Vagina (tissue), 2 donors: Measurements from ENCODE around the gene MLKL. TPM values are rescaled to one million over a fixed set of nuclear protein-coding genes. Genes with fewer than 3 reads are reported as not detected.

Source experiments
- DNase-seq, 2 donors: peaks; one replicate each; pipeline ENCODE4 v3.0.0-alpha.2; 2017; ENCODE audit errors: extremely low spot score in 2 of 2
- H3K27ac ChIP-seq: fragments of 200-600 bp; sonication (generic); one replicate; pipeline ENCODE4 v1.5.1; 2019
- H3K27me3 ChIP-seq: fragments of 200-600 bp; sonication (generic); one replicate; pipeline ENCODE4 v1.5.1; 2019
- H3K36me3 ChIP-seq, 2 donors: fragments of 200-600 bp; sonication (generic); one replicate each; pipeline ENCODE4 v1.5.1; 2017 to 2019
- H3K4me1 ChIP-seq: fragments of 200-600 bp; sonication (generic); one replicate; pipeline ENCODE4 v1.5.1; 2019
- H3K4me3 ChIP-seq, 2 donors: fragments of 200-600 bp; sonication (generic); 1 replicate in 1 of 2; 2 replicates in 1 of 2; pipeline ENCODE4 v1.5.1; 2016 to 2019
- H3K9me3 ChIP-seq: fragments of 200-600 bp; sonication (generic); one replicate; pipeline ENCODE4 v1.5.1; 2019
- POLR2A ChIP-seq, 2 donors: fragments of 450-650 bp; IDR thresholded peaks; one replicate each; pipeline ENCODE4 v1.6.1; 2017; ENCODE audit warnings: antibody characterized with exemption in 2 of 2, mild to moderate bottlenecking in 2 of 2, moderate library complexity in 2 of 2
- POLR2AphosphoS5 ChIP-seq, 2 donors: sonication (generic); formaldehyde crosslinking; IDR thresholded peaks; one replicate each; pipeline ENCODE4 v1.9.0; 2017; ENCODE audit warnings: antibody characterized with exemption in 2 of 2, mild to moderate bottlenecking in 2 of 2, low read depth in 1 of 2; ENCODE audit not compliant: insufficient read depth in 1 of 2
- intact Hi-C: fragments of 100-400 bp; cut with DNase I; formaldehyde crosslinking; loops from one replicate; pipeline ENCODE4 v1.15.1; 2023
- total RNA-seq: library from RNA; depleted of rRNA; stranded (reverse); fragments of >200 nt; gene quantifications from one replicate; pipeline ENCODE4 v1.2.3, GENCODE V29; 2016
- TF ChIP-seq, protein P1 (sequence below), 3 experiments: fragments of 450-650 bp in 2 of 3; fragments of 200-600 bp in 1 of 3; sonication (generic) in 1 of 3; IDR thresholded peaks; one replicate each; pipeline ENCODE4 v1.5.1; 2017 to 2019; ENCODE audit warnings: antibody characterized with exemption in 3 of 3, mild to moderate bottlenecking in 2 of 3, moderate library complexity in 2 of 3

MLKL gene
- total RNA-seq, 1 donor from 2014 or later: 40.0 TPM

- H3K36me3 ChIP-seq: no peaks in the 10 kb centered on the region
These were observed 33.9 kb upstream of the MLKL start for GRCh38 chr16:74734361-74735161.

GRCh38 chr16:74732707-74733350 is 32.2 kb upstream of the MLKL start:
- H3K9me3 ChIP-seq: no peaks in the 10 kb centered on the region
- intact Hi-C loops: no loop called here
- no peak for DNase-seq
- H3K27ac ChIP-seq: no peak overlapping the region
- H3K4me3 ChIP-seq: no peak overlapping the region
- H3K4me1 ChIP-seq: peaks cover 7% of the 10 kb centered on the region
- no peaks in the 10 kb centered on the region for H3K36me3 ChIP-seq
- H3K27me3 ChIP-seq: no peaks in the 10 kb centered on the region
- no peak for TF ChIP-seq POLR2A (IDR thresholded peaks at IDR 0.05)
- TF ChIP-seq, protein P1, sequence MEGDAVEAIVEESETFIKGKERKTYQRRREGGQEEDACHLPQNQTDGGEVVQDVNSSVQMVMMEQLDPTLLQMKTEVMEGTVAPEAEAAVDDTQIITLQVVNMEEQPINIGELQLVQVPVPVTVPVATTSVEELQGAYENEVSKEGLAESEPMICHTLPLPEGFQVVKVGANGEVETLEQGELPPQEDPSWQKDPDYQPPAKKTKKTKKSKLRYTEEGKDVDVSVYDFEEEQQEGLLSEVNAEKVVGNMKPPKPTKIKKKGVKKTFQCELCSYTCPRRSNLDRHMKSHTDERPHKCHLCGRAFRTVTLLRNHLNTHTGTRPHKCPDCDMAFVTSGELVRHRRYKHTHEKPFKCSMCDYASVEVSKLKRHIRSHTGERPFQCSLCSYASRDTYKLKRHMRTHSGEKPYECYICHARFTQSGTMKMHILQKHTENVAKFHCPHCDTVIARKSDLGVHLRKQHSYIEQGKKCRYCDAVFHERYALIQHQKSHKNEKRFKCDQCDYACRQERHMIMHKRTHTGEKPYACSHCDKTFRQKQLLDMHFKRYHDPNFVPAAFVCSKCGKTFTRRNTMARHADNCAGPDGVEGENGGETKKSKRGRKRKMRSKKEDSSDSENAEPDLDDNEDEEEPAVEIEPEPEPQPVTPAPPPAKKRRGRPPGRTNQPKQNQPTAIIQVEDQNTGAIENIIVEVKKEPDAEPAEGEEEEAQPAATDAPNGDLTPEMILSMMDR (IDR thresholded peaks at IDR 0.05): no peak
- TF ChIP-seq POLR2AphosphoS5 (IDR thresholded peaks at IDR 0.05; ENCODE audit: insufficient read depth in 1 of 2, low read depth in 1 of 2): no peak

More at GRCh38 chr16:74734361-74735161, 33.9 kb upstream of the MLKL start:
- no peak for DNase-seq
- Histone ChIP-seq H3K4me1 (peaks cover 7% of the 10 kb centered on the region), H3K27ac (no peak overlapping the region), H3K9me3 (no peaks in the 10 kb centered on the region), H3K4me3 (no peak overlapping the region), H3K27me3 (no peaks in the 10 kb centered on the region)
- intact Hi-C loops: no loop called here
- TF ChIP-seq, protein P1 (IDR thresholded peaks at IDR 0.05): no peak
- TF ChIP-seq POLR2AphosphoS5 (IDR thresholded peaks at IDR 0.05; ENCODE audit: insufficient read depth in 1 of 2, low read depth in 1 of 2): no peak
- no peak for TF ChIP-seq POLR2A (IDR thresholded peaks at IDR 0.05)

DNA sequence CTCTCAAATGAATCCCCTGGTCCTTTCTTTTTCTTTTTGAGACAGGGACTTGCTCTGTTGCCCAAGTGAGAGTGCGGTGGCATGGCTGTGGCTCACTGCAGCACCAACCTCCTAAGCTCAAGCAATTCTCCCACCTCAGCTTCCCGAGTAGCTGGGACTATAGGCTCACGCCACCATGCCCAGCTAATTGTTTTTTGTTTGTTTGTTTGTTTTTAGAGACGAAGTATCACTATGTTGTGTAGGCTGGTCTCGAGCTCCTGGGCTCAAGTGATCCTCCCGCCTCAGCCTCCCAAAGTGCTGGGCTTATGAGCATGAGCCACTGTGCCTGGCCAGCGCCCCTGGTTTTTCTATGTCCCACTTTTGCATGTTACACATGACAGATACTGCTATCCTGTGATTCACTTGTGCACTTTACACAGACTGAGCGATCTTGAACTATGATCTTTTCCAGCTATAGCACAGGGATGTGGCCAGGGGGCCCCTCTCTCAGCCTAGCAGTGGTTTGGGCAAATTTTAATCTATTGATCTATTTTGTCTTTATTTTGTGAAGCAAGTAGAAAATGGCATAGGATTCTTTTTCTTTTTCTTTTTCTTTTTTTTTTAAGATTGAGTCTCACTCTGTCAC is 31.3 kb upstream of the MLKL start:
- intact Hi-C loops: no loop called here
- TF ChIP-seq POLR2AphosphoS5 (IDR thresholded peaks at IDR 0.05; ENCODE audit: insufficient read depth in 1 of 2, low read depth in 1 of 2): no peak
- no peak for TF ChIP-seq POLR2A (IDR thresholded peaks at IDR 0.05)
- TF ChIP-seq, protein P1 (IDR thresholded peaks at IDR 0.05): no peak
- no peaks in the 10 kb centered on the region for H3K9me3 ChIP-seq

DNA sequence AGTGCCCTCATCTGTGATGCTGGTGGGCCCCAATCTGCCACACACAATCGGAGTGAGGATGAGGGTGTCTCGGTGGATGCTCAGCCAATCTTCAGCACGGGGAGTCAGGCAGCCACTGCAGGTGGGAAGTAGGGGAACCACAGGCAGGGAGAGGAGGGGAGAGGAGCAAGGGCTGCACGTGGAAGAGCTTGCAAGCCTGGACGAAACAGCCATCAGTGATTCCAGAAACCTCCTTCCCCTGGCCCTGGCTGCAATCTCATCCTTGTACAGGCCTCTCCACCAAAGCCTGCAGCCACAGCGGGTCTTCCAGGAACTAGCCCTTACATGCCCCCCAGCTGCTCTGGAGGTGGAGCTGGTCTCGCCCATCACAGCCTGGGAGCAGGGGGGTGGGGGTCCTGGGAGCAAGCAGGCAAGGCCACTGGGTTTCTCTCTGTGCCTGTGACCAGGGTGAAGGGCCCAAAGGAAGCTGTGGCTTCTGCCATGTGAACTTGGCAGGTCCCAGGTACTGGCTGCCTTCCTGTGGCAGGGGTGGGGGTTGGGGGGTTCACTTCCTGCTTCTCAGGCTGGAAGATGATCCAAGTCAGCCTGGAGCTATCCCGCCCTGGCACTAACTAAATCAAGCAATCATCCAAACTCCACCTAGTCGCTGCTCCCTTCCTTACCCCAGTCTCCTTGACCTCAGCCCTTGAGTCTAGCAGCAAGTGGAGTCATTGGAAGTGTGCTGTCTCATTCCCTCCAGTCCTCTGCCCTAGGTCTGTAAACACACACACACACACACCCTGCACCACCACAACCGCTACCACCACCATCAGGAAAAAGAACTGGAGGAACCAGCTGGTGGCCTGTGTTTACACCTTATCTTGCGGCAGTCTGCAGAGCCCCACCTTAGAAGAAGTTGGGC is 29.4 kb upstream of the MLKL start:
- intact Hi-C loops: no loop called here
- H3K27ac ChIP-seq: no peak overlapping the region
- no peak for DNase-seq

More for the DNA sequence above, 31.3 kb upstream of the MLKL start:
- H3K36me3 ChIP-seq: no peaks in the 10 kb centered on the region
- no peaks in the 10 kb centered on the region for H3K27me3 ChIP-seq
- peaks cover 7% of the 10 kb centered on the region for H3K4me1 ChIP-seq
- no peak overlapping the region for H3K4me3 ChIP-seq
- H3K27ac ChIP-seq: no peak overlapping the region
- no peak for DNase-seq

More for the DNA sequence above, 29.4 kb upstream of the MLKL start:
- TF ChIP-seq, protein P1 (IDR thresholded peaks at IDR 0.05): no peak
- TF ChIP-seq POLR2A (IDR thresholded peaks at IDR 0.05): no peak
- no peak for TF ChIP-seq POLR2AphosphoS5 (IDR thresholded peaks at IDR 0.05; ENCODE audit: insufficient read depth in 1 of 2, low read depth in 1 of 2)
- Histone ChIP-seq H3K27me3 (no peaks in the 10 kb centered on the region), H3K9me3 (no peaks in the 10 kb centered on the region), H3K4me1 (peaks cover 7% of the 10 kb centered on the region), H3K4me3 (no peak overlapping the region), H3K36me3 (no peaks in the 10 kb centered on the region)
